IPS-NIHi7 (cell line): ENCODE results near the gene MTX1.
A peak's percentile ranks its signal among the peaks of the same experiment; 100 is the strongest.
"Not testable (repeated sequence)": the region's sequence is repeated elsewhere in the genome, so short reads cannot be mapped to it uniquely, and the experiment has no call there.

Source experiments
- DNase-seq: peaks from one replicate; pipeline ENCODE4 v3.0.0; 2012; ENCODE audit warnings: mixed read lengths; ENCODE audit errors: extremely low spot score

The MTX1 gene

DNA sequence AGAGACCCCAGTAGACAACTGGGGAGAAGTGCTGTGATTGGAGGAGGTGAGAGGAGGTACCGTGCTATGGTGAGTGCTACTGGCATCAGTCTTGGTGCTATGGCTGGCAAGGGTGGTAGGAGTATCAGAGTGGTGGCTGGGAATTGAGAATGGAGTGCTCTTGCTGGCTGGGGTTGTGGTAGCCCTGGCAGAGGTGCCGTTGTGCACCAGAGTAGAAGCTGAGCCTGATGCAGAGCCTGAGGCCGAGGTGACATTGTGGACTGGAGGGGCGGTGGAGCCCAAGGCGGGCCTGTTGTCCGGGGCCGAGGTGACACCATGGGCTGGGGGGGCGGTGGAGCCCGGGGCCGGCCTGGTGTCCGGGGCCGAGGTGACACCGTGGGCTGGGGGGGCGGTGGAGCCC is 20.2 kb upstream of the MTX1 start:
- no peak for DNase-seq

DNA sequence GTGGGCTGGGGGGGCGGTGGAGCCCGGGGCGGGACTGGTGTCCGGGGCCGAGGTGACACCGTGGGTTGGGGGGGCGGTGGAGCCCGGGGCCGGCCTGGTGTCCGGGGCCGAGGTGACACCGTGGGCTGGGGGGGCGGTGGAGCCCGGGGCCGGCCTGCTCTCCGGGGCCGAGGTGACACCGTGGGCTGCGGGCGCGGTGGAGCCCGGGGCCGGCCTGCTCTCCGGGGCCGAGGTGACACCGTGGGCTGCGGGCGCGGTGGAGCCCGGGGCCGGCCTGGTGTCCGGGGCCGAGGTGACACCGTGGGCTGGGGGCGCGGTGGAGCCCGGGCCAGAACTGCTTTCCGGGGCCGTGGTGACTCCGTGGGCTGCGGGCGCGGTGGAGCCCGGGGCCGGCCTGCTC is 18.6 kb upstream of the MTX1 start:
- not testable (repeated sequence) for DNase-seq

DNA sequence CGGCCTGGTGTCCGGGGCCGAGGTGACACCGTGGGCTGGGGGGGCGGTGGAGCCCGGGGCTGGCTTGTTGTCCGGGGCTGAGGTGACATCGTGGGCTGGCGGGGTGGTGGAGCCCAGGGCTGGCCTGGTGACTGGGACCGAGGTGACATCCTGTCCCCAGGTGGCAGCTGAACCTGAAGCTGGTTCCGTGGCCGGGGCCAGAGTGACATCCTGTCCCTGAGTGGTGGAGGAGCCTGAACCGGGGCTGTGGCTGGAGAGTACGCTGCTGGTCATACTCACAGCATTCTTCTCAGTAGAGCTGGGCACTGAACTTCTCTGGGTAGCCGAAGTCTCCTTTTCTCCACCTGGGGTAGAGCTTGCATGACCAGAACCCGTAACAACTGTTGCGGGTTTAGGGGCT is 16.6 kb upstream of the MTX1 start:
- DNase-seq, result no peak

DNA sequence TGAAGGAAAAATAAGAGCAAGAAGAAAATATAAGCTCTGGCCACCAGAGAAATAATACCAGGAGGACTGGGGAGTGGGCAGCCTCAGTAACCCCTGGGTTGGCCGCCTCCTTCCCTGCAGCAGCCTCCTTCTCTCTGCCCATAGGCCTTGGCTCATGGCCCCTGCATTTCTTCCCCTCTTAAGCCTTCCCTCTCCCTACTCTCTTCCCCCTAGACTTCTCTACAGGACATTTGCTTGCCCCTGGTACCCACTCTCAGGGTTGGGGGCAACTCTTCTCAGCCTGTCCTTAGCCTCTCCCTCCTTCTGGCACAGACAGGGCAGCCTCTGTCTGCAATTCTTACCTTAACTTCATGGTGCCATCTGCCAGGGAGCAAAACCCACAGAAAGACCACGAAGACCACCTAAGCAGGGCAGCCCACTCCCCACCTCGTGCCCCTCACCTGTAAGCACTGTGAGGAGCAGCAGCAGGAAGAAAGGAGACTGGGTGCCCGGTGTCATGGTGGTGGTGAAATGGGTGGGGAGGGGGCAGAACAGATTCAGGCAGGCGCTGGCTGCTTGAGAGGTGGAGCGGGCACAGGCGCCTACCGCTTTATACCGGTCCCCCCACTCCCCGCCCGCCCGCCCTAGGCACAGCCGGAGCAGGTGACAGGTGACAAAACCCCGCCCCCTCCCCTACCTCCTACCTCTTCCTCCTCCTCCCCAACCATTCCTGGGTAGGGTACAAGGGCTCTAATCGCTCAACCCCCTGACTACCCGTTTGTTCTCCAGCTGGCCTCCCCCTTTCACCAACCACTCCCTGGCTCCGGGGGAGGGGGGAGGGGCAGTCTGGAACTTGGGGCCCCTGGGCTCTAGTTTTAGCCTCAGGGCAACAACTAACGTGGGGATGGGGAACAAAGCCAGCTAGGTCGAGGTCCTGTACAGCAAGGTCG is 15.9 kb upstream of the MTX1 start:
- DNase-seq, result peak; percentile 69

DNA sequence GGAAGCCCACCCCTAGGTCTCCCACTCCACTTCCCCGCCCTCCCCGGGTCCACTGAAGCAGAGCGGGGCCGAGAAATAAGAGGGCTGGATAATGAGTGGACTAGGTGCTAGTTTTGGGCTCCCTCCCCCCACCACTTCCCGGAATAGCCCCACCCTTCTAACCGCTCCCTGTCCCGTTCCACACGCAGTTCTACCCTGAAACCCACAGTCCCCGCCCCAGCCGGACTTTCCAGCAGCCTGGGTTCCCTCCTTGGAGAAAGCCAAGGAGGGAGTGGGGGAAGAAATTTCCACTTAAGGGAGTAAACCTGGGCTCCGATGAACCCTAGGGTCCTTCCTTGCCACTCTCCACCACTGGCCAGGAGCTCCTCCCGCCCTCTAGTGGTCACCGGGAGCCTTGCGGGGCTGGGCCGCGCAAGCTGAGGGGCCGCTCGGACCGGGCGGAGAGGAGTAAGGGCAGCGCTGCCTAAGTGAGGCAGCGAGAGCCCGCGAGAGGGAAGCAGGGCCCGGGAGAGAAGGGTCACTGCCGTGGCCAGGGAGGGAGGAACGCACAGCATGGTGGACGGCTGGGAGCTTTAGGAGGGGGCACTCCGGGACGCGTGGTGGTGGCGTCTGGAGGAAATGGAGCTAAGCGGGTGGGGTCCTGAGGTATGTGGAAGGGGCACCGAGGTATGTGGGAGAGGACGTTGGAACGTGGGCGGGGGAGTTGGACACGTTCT is 15.1 kb upstream of the MTX1 start:
- peak; percentile 89 for DNase-seq

DNA sequence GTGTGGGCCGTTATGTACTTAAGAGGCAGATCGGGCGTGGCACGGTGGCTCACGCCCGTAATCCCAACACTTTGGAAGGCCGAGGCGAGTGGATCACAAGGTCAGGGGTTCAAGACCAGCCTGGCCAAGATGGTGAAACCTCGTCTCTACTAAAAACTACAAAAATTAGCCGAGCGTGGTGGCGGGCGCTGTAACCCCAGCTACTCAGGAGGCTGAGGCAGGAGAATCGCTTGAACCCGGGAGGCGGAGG is 14.6 kb upstream of the MTX1 start:
- DNase-seq, result not testable (repeated sequence)

DNA sequence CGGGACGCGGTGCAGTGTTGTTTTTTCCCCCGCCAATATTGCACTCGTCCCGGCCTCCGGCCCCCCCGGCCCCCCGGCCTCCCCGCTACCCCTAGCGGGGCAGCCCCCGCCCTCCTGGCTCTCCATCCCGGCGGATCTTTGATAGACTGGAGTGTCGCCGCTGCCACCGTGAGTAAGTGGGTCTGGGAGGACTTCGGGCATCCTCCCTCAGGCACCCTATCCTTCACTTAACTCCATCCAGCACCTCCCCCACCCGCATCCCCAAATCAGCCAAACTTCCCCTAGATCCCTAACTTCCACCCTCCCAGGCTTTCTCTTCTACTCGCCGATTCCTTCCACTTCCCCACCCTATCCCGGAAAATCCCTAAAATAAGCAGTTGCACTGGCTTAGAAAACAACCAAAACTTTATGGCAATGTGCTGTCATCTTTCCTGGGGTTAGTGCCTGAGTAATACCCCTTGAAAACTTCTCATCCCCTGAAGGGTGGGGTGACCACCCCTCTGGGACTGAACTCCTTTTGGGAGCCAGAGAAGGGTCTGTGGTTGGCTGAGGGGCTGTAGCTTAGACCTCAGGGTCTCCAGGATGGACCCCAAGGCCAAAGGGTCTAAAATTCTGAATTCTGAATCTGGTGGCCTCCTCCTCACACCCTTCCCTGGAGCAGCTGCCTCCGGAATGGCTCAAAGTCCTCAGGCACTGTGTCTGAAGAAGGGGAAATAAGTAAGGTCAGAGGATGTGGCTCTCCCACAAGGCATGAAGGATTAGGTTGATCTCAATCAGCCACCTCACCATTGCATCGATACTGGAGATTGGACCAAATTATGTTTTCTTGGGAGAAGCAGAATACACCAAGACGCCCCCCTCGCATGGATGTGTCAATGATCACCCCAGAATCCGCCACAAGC is 13.0 kb upstream of the MTX1 start:
- DNase-seq, result no peak

DNA sequence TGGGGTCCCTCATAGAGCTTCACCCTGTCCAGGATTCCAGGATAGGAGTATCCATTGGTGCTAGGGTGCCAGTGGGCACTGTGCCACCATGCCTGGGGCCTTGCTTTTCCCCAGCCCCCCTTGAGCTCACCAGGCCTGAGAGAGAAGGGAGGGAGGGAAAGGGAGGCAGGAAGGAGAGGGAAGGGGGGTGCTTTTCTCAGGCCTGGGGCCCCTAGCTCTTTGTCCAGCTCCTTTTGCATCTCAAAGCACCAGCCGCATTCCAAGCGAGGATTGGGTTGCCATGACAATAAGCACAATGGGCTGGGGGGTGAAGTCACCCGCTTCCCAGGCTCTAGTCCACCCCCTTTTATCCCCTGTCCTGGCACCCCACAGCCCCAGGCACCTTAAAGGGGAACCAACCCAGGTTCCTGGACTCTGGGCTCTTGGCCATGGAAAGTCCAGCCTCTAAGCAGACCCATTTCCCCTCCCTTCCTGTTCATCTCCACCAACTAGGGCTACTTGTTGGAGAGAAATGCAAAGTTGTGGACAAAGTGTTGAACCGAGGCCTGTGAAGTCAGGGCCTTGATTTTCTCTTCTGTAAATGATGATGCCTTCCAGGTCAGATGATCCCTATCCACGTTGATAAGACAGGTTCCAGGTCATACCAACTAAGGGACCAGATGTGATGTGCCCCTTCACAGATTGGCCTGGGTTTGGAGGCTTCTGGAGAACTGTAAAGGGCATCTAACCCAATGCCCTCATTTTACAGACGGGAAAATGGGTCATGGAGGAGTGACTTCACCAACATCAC is 12.2 kb upstream of the MTX1 start:
- DNase-seq, result peak; percentile 88

DNA sequence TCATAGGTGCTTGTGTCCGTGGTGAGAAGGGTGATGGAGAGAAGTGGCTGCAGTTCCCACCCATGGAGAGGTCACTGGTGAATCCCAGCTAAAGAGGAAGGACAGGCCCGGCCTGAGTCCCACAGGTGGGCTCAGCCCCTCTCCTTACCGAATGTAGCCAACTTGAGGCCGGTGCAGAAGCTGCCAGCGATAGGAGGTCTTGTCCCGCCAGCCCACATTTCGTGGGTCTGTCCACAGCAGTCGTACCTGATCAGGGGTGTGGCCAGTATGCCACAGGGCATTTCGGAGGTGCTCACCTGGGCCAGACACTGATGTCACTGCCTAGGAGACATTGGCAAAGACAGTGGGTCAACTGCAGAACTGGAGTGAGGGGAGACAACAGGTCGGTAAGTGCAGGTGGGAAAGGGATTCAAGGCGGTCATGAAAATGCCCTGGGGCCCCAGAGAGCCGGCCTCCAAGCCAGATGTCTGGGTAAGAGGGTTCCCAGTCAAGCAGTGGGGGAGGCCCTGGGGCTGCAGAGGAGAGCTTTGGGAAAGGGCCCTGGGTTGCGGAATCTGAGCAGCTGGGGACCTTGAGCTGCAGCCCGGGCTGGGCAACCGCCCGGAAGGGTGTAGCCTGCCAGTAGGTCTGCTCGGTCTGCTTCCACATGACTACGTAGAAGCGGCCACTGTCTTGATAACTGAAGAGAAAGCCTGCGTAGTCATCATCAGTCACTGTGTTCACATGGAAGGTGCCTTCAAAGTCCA is 11.4 kb upstream of the MTX1 start:
- DNase-seq, result no peak

DNA sequence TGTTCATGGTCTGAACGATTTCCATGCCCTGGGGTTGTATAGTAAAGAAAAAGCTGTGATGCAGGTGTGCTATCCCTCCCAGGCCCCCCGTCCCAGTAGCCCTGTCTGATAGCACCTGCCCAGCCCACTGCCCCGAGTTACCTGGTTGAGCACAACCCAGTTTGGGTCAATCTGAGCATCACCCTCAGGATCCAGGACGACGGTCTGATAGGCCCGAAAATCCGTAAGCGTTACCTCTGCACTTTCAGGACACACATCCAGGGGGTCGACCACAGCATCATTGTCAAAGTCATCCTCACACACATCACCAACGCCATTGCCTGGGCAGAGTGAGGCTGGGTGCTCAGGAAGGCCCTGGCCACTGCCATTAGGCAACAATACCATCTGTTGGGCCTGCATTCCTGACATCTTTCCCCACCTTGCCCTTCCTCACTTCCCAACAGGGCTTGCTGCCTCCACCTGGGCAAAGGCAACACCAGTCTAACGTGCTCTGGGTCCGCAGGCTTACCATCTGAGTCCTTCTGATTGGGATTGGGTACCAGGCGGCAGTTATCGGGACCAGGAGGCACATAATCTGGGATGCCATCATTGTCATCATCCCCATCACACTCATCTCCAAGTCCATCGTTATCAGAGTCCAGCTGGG is 10.5 kb upstream of the MTX1 start:
- no peak for DNase-seq

DNA sequence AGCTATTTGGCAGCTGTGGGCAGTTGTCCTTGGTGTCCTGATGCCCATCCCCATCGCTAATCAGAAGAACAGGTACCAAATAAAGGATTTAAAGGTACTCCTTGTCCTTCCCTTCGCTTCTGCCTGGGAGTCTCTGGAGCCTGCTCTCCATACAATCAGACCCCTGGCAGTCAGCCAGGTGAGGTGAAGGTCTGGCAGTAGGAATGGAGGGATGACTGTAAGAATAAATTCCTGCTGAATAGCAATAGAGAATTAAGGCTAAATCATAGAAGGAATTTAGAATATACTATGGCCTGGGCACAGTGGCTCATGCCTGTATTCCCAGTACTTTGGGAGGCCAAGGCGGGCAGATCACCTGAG is 10.0 kb upstream of the MTX1 start:
- DNase-seq, result no peak

DNA sequence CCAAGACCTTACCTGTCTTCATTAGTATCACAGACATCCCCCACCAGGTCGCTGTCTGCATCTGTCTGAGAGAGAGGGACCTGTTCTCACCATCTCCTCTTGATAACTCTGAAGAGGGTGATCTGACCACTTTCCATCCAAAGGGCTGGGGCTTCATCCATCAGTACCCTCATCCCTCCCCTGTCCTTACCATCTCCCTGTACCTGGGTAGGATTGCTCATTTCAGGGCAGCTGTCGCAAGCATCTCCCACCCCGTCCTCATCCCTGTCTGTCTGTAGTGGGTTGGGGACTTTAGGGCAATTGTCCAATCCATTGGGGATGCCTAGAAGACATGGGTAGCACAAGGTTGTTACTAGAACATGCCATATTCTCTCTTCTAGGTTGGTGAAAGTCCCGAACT is 8.7 kb upstream of the MTX1 start:
- no peak for DNase-seq

DNA sequence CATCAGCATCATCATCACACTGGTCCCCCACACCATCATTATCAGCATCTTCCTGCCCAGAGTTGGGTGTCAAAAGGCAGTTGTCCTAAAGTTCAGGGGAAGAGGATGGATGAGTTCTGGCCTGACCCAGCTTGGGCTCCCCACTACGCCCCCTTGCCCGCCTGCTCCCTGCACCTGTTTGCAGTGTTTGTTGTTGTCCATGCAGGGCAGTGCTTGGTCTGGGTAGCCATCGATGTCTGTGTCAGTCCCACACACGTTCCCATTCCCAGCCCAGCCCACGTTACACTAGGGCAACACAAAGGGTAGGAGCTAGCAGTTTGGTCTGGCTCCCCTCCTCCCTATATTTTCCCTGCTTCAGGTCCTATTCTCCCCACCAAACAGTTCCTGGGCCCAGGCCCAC is 7.6 kb upstream of the MTX1 start:
- DNase-seq, result no peak

DNA sequence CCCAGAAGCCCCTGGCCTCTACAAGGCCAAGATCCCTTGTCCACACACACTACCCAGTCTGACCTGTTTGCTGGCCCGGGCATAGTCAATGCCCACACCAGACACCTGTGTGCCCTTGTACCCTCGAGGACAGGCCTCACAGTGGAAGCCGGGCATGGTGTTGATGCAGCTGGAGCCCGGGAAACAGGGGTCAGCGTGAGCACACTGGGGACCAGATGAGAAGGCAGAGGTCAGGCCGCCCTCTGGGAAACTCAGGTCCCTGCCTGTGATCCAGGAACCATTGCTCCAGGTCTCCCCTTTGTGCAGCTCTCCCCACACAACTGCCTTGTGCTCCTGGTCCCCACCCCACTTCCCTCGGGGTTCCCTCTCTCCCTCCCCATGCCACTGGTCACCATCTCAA is 6.3 kb upstream of the MTX1 start:
- no peak for DNase-seq

DNA sequence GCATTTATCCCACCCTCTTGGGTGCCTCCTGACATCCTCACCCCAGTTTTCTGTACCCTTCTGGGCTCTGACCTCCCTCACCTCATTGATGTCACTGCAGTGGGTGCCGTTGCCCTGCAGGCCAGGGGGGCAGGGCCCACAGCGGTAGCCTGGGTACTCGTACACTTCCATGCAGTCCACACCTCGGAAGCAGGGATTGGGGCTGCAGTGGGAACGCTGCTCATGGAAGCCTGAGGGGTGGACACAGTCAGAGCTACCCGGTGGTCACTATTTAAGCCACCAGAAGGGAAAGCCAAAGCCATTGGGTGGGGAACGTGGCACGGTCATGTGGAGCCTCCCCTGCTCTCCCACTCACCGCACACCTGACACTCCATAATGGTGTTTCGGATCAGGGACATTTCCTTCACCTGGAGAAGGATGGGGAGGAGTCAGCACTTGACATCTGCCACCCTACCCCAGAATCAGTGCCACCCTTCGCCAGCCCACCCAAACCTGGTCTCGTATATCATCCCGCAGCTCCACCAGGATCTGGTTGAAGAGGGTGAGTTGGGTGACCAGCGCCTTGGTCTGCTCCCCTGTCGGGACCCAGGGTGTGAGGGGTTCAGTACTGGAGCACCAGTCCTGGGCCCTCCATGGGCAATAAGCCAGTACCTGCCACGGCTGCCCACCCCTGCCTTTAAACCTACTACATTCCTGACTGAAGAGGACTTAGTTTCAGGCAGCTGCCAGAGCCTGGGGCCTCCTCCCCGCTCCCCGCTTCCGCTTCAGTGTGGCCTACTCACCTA is 5.6 kb upstream of the MTX1 start:
- DNase-seq, result no peak

DNA sequence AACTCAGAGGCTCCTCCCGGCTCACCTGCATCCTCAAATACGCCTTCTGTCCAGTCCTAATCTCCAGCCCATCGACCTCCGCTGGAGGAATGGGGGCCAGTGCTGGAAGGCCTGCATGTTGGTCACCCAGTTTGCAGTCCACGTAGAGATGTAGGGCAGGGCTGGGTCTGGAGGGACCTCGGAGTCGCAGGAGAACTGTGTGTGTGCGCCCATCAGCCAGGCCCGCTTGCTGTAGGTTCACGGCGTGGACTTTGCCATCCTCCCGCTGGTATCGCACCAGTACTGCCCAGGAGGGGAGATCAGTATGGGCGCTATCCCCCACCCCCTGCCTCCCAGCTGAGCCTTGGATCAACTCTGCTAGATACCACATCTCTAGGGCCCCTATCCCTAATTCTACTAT is 3.5 kb upstream of the MTX1 start:
- DNase-seq, result no peak

DNA sequence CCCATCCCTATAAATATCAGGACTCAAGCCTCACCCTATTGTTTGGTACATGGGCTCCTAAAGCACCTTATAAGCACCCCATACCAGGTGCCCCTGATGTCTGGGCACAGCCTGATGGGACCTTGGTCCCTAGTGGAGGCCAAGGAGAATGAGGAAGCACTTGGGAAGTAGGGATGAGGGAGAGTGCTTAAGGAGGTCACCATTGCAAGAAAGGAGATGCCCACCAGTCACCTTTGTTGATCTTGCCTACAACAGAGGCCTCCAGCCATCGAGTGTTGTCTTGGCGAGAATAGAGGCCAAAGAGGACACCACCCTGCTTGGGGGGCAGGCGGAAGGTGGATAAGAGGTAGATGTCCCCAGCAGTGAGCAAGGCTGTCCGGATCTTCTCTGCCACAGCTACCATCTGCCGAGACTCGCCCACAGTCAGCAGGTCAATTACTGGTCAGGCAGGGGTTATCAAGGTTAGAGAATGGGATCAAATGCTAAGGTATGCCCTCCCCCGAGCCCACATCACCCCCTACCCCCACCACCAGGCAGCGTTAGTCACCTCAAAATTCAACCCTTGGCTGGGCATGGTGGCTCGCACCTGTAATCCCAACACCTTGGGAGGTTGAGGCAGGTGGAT is 2.4 kb upstream of the MTX1 start:
- DNase-seq, result no peak

DNA sequence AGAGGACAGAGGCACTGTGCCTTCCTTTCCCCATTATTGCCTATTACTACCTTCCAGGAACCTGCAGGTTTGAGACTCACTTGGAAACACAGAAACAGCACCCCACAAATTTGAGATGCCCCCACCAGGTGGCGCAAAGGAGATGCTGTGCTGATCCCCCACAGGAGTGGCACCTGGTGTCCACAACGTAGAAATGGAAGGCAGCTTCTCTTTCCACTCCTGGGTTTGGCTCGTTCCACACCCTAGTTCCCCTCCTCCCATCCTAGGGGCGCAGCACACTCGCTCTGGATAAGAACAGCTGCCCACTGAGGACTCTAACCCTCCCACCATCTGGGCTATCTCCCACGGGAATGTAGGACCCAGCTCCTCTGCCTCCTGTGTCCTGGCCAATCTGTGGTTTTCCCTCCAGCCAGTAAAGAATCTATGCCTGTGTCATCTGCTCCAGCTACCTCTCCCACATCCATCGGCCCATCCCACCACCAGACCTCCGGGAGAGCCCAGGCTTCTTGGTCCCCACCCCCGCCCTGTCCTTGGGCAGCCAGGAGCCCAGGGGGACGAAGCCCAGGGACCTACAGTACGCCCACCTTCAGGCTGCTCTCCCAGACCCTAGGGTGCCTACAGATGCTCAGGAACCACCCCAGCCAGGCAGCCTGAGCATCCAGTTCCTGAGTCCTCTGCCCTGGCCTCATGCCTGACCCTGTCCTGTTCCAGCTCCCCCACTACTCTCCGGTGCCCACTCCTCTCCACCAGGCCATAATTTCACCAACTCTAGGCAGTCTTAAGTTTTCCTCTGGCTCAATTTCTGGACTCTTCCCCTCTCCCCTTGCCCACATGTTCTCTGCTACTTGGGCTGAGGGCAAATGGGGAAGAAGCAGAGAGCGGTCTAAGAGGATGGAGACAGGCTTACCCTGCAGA is 1.3 kb upstream of the MTX1 start:
- DNase-seq, result peak; percentile 68
